Measurements from ENCODE around the gene TTN. TPM values are rescaled to one million over a fixed set of nuclear protein-coding genes. Genes with fewer than 3 reads are reported as not detected.

TTN gene
- total RNA-seq, 1 experiment from 2014 or later = 1.1 TPM

GRCh38 chr2:178700922-178701342 lies 106.3 kb downstream of the TTN start:
- Histone ChIP-seq H3K79me2 (ENCODE audit: low read length) (no peaks in the 10 kb centered on the region), H3K9me3 (ENCODE audit: low read length) (no peaks in the 10 kb centered on the region), H3F3A (ENCODE audit: low read length, unreplicated experiment) (no peaks in the 10 kb centered on the region), H3K36me3 (ENCODE audit: low read depth, low read length) (no peaks in the 10 kb centered on the region), H3K4me3 (ENCODE audit: low read length) (peak overlapping the region; percentile 25; the same call in 1 of the 2 replicates), H3K27me3 (ENCODE audit: low read length) (peaks cover 43% of the 10 kb centered on the region), H3K27ac (ENCODE audit: low read length) (no peak overlapping the region), H3K4me2 (ENCODE audit: low read length) (peak overlapping the region; percentile 71), H3K9me2 (replicated peaks; ENCODE audit: low read length) (no peaks in the 10 kb centered on the region), H3K9ac (ENCODE audit: low read length) (no peak overlapping the region), H4K20me1 (ENCODE audit: low read length) (no peaks in the 10 kb centered on the region), H2AFZ (ENCODE audit: low read length) (peak overlapping the region; percentile 59; the same call in 1 of the 2 replicates), H3K4me1 (ENCODE audit: insufficient read depth, low read length) (no peaks in the 10 kb centered on the region)
- ATAC-seq = peak; percentile 53
- ChIA-PET POLR2A (ENCODE audit: unreplicated experiment) (no interaction called here), CTCF (interaction anchor here (0.5 to 1.2 kb wide), 8 partner anchors 27 to 549 kb away, joined by 3 to 5 read pairs (median 4); no protein-coding TSS in a partner anchor)
- DNase-seq = peak; percentile 62
- intact Hi-C loops (cut with micrococcal nuclease) = no loop called here
- BruUV-seq (replicated peaks) = no TSS peak
- TF ChIP-seq CTCF (conservative IDR thresholded peaks at IDR 0.05; ENCODE audit: low read depth, low read length) (peak; percentile 88), EZH2 (IDR thresholded peaks at IDR 0.05; ENCODE audit: low read length, unreplicated experiment) (no peak), EZH2phosphoT487 (IDR thresholded peaks at IDR 0.05; ENCODE audit: borderline replicate concordance, low read length) (no peak)

GRCh38 chr2:178700136-178700535 lies 107.1 kb downstream of the TTN start:
- no peak overlapping the region for H2AFZ ChIP-seq (ENCODE audit: low read length)
- no peaks in the 10 kb centered on the region for H3K79me2 ChIP-seq (ENCODE audit: low read length)
- H3K9ac ChIP-seq (ENCODE audit: low read length) = no peak overlapping the region
- no peak overlapping the region for H3K27ac ChIP-seq (ENCODE audit: low read length)
- TF ChIP-seq EZH2 (IDR thresholded peaks at IDR 0.05; ENCODE audit: low read length, unreplicated experiment) (no peak), CTCF (conservative IDR thresholded peaks at IDR 0.05; ENCODE audit: low read depth, low read length) (no peak), EZH2phosphoT487 (IDR thresholded peaks at IDR 0.05; ENCODE audit: borderline replicate concordance, low read length) (no peak)
- H3F3A ChIP-seq (ENCODE audit: low read length, unreplicated experiment) = no peaks in the 10 kb centered on the region
- ChIA-PET CTCF (interaction anchor here (0.5 to 1.2 kb wide), 6 partner anchors 26 to 539 kb away, joined by 3 to 5 read pairs (median 4); no protein-coding TSS in a partner anchor), POLR2A (ENCODE audit: unreplicated experiment) (no interaction called here)
- no peak overlapping the region for H3K4me3 ChIP-seq (ENCODE audit: low read length)
- H4K20me1 ChIP-seq (ENCODE audit: low read length) = no peaks in the 10 kb centered on the region
- no peaks in the 10 kb centered on the region for H3K9me3 ChIP-seq (ENCODE audit: low read length)
- no peaks in the 10 kb centered on the region for H3K4me1 ChIP-seq (ENCODE audit: insufficient read depth, low read length)
- no peaks in the 10 kb centered on the region for H3K9me2 ChIP-seq (replicated peaks; ENCODE audit: low read length)
- intact Hi-C loops (cut with micrococcal nuclease) = no loop called here
- no peaks in the 10 kb centered on the region for H3K36me3 ChIP-seq (ENCODE audit: low read depth, low read length)
- H3K27me3 ChIP-seq (ENCODE audit: low read length) = peaks cover 44% of the 10 kb centered on the region
- H3K4me2 ChIP-seq (ENCODE audit: low read length) = no peak overlapping the region
- DNase-seq (no peak), ATAC-seq (no peak)
- BruUV-seq (replicated peaks) = no TSS peak

- CTCF ChIA-PET = no interaction called here
- Histone ChIP-seq H3K4me2 (ENCODE audit: low read length) (no peak overlapping the region), H3K4me3 (ENCODE audit: low read length) (no peak overlapping the region), H4K20me1 (ENCODE audit: low read length) (no peaks in the 10 kb centered on the region), H3K4me1 (ENCODE audit: insufficient read depth, low read length) (no peaks in the 10 kb centered on the region), H3K27ac (ENCODE audit: low read length) (no peak overlapping the region), H3F3A (ENCODE audit: low read length, unreplicated experiment) (no peaks in the 10 kb centered on the region), H3K36me3 (ENCODE audit: low read depth, low read length) (no peaks in the 10 kb centered on the region), H3K9me2 (replicated peaks; ENCODE audit: low read length) (no peaks in the 10 kb centered on the region), H3K9me3 (ENCODE audit: low read length) (no peaks in the 10 kb centered on the region), H2AFZ (ENCODE audit: low read length) (no peak overlapping the region), H3K79me2 (ENCODE audit: low read length) (no peaks in the 10 kb centered on the region), H3K27me3 (ENCODE audit: low read length) (peaks cover 78% of the 10 kb centered on the region), H3K9ac (ENCODE audit: low read length) (no peak overlapping the region)
- POLR2A ChIA-PET (ENCODE audit: unreplicated experiment) = no interaction called here
- TF ChIP-seq CTCF (conservative IDR thresholded peaks at IDR 0.05; ENCODE audit: low read depth, low read length) = no peak
- ATAC-seq (no peak), DNase-seq (no peak)
- BruUV-seq (replicated peaks) = no TSS peak
- intact Hi-C loops (cut with micrococcal nuclease) = no loop called here
Observed at GRCh38 chr2:178692845-178693244, 114.4 kb downstream of the TTN start.

Measured in PC-3 (cell line).